Stomach (tissue), 9 donors: ENCODE data around the gene ETNK2. TPM values are rescaled to one million over a fixed set of nuclear protein-coding genes. Genes with fewer than 3 reads are reported as not detected.

Experiments used
- DNase-seq, 2 donors: peaks; one replicate each; pipeline versions ENCODE4 v3.0.0 to v3.0.0-alpha.2; 2013 to 2019
- H3K27ac ChIP-seq, 5 donors: fragments of 200-600 bp in 4 of 5; sonication (generic) in 4 of 5; one replicate each; pipeline ENCODE4 v1.5.1; 2013 to 2019; ENCODE audit warnings: mild to moderate bottlenecking in 1 of 5, moderate library complexity in 1 of 5
- H3K27me3 ChIP-seq, 3 donors: fragments of 200-600 bp; sonication (generic); one replicate each; pipeline ENCODE4 v1.5.1; 2017 to 2019; ENCODE audit warnings: mixed run types in 1 of 3
- H3K36me3 ChIP-seq, 4 donors: fragments of 200-600 bp; sonication (generic); 1 replicate in 3 of 4; 2 replicates in 1 of 4; pipeline ENCODE4 v1.5.1; 2016 to 2019
- H3K4me1 ChIP-seq, 4 donors: fragments of 200-600 bp; sonication (generic); one replicate each; pipeline ENCODE4 v1.5.1; 2016 to 2019
- H3K4me3 ChIP-seq, 4 donors: fragments of 200-600 bp; sonication (generic) in 3 of 4; one replicate each; pipeline ENCODE4 v1.5.1; 2016 to 2019; ENCODE audit warnings: mild to moderate bottlenecking in 1 of 4
- H3K9me3 ChIP-seq, 4 donors: fragments of 200-600 bp; sonication (generic); one replicate each; pipeline ENCODE4 v1.5.1; 2016 to 2019
- CTCF ChIP-seq, 7 experiments: fragments of 450-650 bp in 4 of 7; fragments of 200-600 bp in 3 of 7; sonication (generic) in 3 of 7; IDR thresholded peaks; one replicate each; pipeline ENCODE4 v1.5.1; 2016 to 2019; ENCODE audit warnings: antibody characterized with exemption in 7 of 7, control low read depth in 2 of 7, mild to moderate bottlenecking in 1 of 7
- EP300 ChIP-seq: sonication (generic); formaldehyde crosslinking; IDR thresholded peaks from one replicate; pipeline ENCODE4 v1.6.1; 2017; ENCODE audit warnings: antibody characterized with exemption
- POLR2A ChIP-seq, 4 donors: fragments of 450-650 bp; IDR thresholded peaks; one replicate each; pipeline ENCODE4 v1.6.1; 2016; ENCODE audit warnings: antibody characterized with exemption in 4 of 4, control low read depth in 2 of 4, mild to moderate bottlenecking in 1 of 4, moderate library complexity in 1 of 4
- POLR2AphosphoS5 ChIP-seq, 3 donors: sonication (generic); formaldehyde crosslinking; IDR thresholded peaks; one replicate each; pipeline ENCODE4 v1.6.1; 2016; ENCODE audit warnings: antibody characterized with exemption in 3 of 3
- WGBS, 5 donors: extraction: QIAGEN DNeasy Blood & Tissue Kit in 3 of 5; methylation state at CpG; one replicate each; pipeline versions ENCODE4 v1.1.5 to v1.1.7; 2013 to 2018; 5-methylcytosine and 5-hydroxymethylcytosine counted together
- intact Hi-C: fragments of 100-400 bp; cut with DNase I; formaldehyde crosslinking; loops from one replicate; pipeline ENCODE4 v1.15.1; 2023; ENCODE audit warnings: low total_unique reads
- polyA plus RNA-seq, 3 donors: library from polyadenylated mRNA; stranded (reverse); fragments of 200-250 nt; gene quantifications; one replicate each; pipeline ENCODE4 v1.2.3, GENCODE V29; 2013
- total RNA-seq, 5 donors: library from RNA; depleted of rRNA; stranded (reverse); fragments of >200 nt; gene quantifications; one replicate each; pipeline versions ENCODE4 v1.1.0 to v1.2.3, GENCODE V29; 2014 to 2016
- donor health status: healthy with polysubstance abuse.
- donor health status: Bipolar disorder and iron deficiency.
- donor health status: healthy.

ETNK2 gene
- total and polyA plus RNA-seq, 8 donors, result 0.45 to 12.2 (median 7.1) TPM

- Histone ChIP-seq H3K9me3 (no peaks in the 10 kb centered on the region), H3K4me3 (no peak overlapping the region), H3K27me3 (peaks cover 0 to 53% (median 0%) of the 10 kb centered on the region in 3 donors), H3K36me3 (no peaks in the 10 kb centered on the region), H3K4me1 (peaks cover 5 to 12% (median 8%) of the 10 kb centered on the region in 4 donors), H3K27ac (no peak overlapping the region)
- 59 to 66% (median 63%) methylated on average over 18 of the region's 18 CpGs for WGBS, 5 donors
- TF ChIP-seq POLR2AphosphoS5 (IDR thresholded peaks at IDR 0.05), result no peak
- TF ChIP-seq CTCF (IDR thresholded peaks at IDR 0.05), result no peak
- TF ChIP-seq POLR2A (IDR thresholded peaks at IDR 0.05), result no peak
- no peak for TF ChIP-seq EP300
- intact Hi-C loops, result no loop called here
- peak in 1 of 2 donors; percentile 65 for DNase-seq
Observed at GRCh38 chr1:204198348-204199340, 46.8 kb upstream of the ETNK2 start.

- Histone ChIP-seq H3K4me1 (peaks cover 5 to 25% (median 18%) of the 10 kb centered on the region in 4 donors), H3K27me3 (peaks cover 0 to 56% (median 0%) of the 10 kb centered on the region in 3 donors), H3K36me3 (no peaks in the 10 kb centered on the region), H3K4me3 (no peak overlapping the region), H3K27ac (no peak overlapping the region), H3K9me3 (no peaks in the 10 kb centered on the region)
- DNase-seq, result no peak
- TF ChIP-seq CTCF (IDR thresholded peaks at IDR 0.05) (no peak), EP300 (no peak), POLR2AphosphoS5 (IDR thresholded peaks at IDR 0.05) (no peak), POLR2A (IDR thresholded peaks at IDR 0.05) (no peak)
- intact Hi-C loops, result no loop called here
- 72 to 79% (median 76%) methylated on average over 5 of the region's 5 CpGs for WGBS, 5 donors
Observed at GRCh38 chr1:204197068-204197467, 45.2 kb upstream of the ETNK2 start.

GRCh38 chr1:204196068-204196795, 44.4 kb upstream of the ETNK2 start, which contains the start of gene KISS1:
KISS1 (minus strand) TSS chr1:204196491; CDS start chr1:204192876, 3,615 bp downstream.
- Histone ChIP-seq H3K4me1 (peaks cover 8 to 33% (median 18%) of the 10 kb centered on the region in 4 donors), H3K27me3 (peaks cover 0 to 62% (median 0%) of the 10 kb centered on the region in 3 donors), H3K9me3 (no peaks in the 10 kb centered on the region), H3K4me3 (no peak within 1 kb of the TSS), H3K36me3 (no peaks in the 10 kb centered on the region), H3K27ac (no peak within 1 kb of the TSS)
- TF ChIP-seq POLR2AphosphoS5 (IDR thresholded peaks at IDR 0.05), result no peak
- TF ChIP-seq CTCF (IDR thresholded peaks at IDR 0.05), result no peak
- TF ChIP-seq EP300, result no peak
- TF ChIP-seq POLR2A (IDR thresholded peaks at IDR 0.05), result no peak
- intact Hi-C loops, result no loop called here
- WGBS, 5 donors, result 60 to 65% (median 62%) methylated on average over 18 of the region's 18 CpGs
- DNase-seq, result no peak

GRCh38 chr1:204194771-204195170, 42.9 kb upstream of the ETNK2 start:
- peaks cover 21 to 48% (median 29%) of the 10 kb centered on the region in 4 donors for H3K4me1 ChIP-seq
- WGBS, 5 donors, result 46 to 60% (median 58%) methylated on average over 6 to 7 of the region's 7 CpGs
- no peak for DNase-seq
- no peak overlapping the region for H3K4me3 ChIP-seq
- TF ChIP-seq POLR2AphosphoS5 (IDR thresholded peaks at IDR 0.05) (no peak), CTCF (IDR thresholded peaks at IDR 0.05) (no peak), EP300 (no peak), POLR2A (IDR thresholded peaks at IDR 0.05) (no peak)
- H3K36me3 ChIP-seq, result no peaks in the 10 kb centered on the region
- intact Hi-C loops, result no loop called here
- no peaks in the 10 kb centered on the region for H3K9me3 ChIP-seq
- H3K27ac ChIP-seq, result peak overlapping the region in 1 of 5 donors; percentile 58
- H3K27me3 ChIP-seq, result peaks cover 0 to 64% (median 3%) of the 10 kb centered on the region in 3 donors
